ENCODE data around the gene KIF18B.

Gene KIF18B

GRCh38 chr17:44922746-44923470, 24.7 kb downstream of the KIF18B start:
- Histone ChIP-seq H2AFZ (ENCODE audit: low read length) (no peak overlapping the region), H3K79me2 (ENCODE audit: insufficient read depth, low read length) (no peaks in the 10 kb centered on the region), H3K4me1 (ENCODE audit: insufficient read depth, low read length, severe bottlenecking) (peaks cover 14% of the 10 kb centered on the region), H3F3A (ENCODE audit: insufficient read depth, low read length) (no peaks in the 10 kb centered on the region), H3K36me3 (ENCODE audit: insufficient read depth, low read length) (peaks cover 24% of the 10 kb centered on the region), H3K4me2 (ENCODE audit: low read length) (no peak overlapping the region), H3K9me3 (ENCODE audit: low read length) (no peaks in the 10 kb centered on the region), H3K27me3 (ENCODE audit: insufficient read depth, low read length) (no peaks in the 10 kb centered on the region), H3K9me2 (ENCODE audit: low read depth, low read length) (no peaks in the 10 kb centered on the region), H4K20me1 (ENCODE audit: insufficient read depth, low read length) (no peaks in the 10 kb centered on the region), H3K9ac (ENCODE audit: low read length) (no peak overlapping the region), H3K27ac (ENCODE audit: low read depth, low read length, poor library complexity, severe bottlenecking) (no peak overlapping the region), H3K4me3 (ENCODE audit: low read depth, low read length, poor library complexity, severe bottlenecking) (no peak overlapping the region)
- TF ChIP-seq EZH2 (IDR thresholded peaks at IDR 0.05; ENCODE audit: borderline replicate concordance, low read length), result no peak
- TF ChIP-seq, protein P1, sequence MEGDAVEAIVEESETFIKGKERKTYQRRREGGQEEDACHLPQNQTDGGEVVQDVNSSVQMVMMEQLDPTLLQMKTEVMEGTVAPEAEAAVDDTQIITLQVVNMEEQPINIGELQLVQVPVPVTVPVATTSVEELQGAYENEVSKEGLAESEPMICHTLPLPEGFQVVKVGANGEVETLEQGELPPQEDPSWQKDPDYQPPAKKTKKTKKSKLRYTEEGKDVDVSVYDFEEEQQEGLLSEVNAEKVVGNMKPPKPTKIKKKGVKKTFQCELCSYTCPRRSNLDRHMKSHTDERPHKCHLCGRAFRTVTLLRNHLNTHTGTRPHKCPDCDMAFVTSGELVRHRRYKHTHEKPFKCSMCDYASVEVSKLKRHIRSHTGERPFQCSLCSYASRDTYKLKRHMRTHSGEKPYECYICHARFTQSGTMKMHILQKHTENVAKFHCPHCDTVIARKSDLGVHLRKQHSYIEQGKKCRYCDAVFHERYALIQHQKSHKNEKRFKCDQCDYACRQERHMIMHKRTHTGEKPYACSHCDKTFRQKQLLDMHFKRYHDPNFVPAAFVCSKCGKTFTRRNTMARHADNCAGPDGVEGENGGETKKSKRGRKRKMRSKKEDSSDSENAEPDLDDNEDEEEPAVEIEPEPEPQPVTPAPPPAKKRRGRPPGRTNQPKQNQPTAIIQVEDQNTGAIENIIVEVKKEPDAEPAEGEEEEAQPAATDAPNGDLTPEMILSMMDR (IDR thresholded peaks at IDR 0.05; ENCODE audit: low read length), result no peak

DNA sequence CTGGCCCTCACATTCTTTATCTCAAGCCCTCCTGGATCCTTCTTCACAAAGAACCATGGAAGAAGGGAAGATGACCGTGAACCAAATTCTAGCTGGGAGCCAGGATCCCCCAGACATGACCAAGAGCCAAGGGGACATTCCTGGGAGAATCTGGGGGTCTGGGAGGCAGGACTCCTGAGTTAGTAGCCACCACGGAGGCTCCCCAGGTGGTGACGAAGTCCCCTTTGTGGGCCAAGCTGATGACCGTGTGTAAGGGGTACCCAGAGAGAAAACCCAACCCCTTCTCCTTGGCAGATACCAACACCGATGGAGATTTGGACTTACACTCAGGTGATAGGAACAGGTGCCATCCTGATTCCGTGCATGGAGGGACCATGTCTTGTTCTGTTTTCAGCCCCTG, 25.4 kb downstream of the KIF18B start:
- no peaks in the 10 kb centered on the region for H3K27me3 ChIP-seq (ENCODE audit: insufficient read depth, low read length)
- TF ChIP-seq, protein P1 (IDR thresholded peaks at IDR 0.05; ENCODE audit: low read length), result no peak
- TF ChIP-seq EZH2 (IDR thresholded peaks at IDR 0.05; ENCODE audit: borderline replicate concordance, low read length), result no peak
- H3K4me3 ChIP-seq (ENCODE audit: low read depth, low read length, poor library complexity, severe bottlenecking), result no peak overlapping the region
- H3F3A ChIP-seq (ENCODE audit: insufficient read depth, low read length), result no peaks in the 10 kb centered on the region
- H3K9ac ChIP-seq (ENCODE audit: low read length), result no peak overlapping the region
- peaks cover 14% of the 10 kb centered on the region for H3K4me1 ChIP-seq (ENCODE audit: insufficient read depth, low read length, severe bottlenecking)
- no peaks in the 10 kb centered on the region for H3K79me2 ChIP-seq (ENCODE audit: insufficient read depth, low read length)
- peaks cover 16% of the 10 kb centered on the region for H3K36me3 ChIP-seq (ENCODE audit: insufficient read depth, low read length)
- no peaks in the 10 kb centered on the region for H3K9me3 ChIP-seq (ENCODE audit: low read length)
- H2AFZ ChIP-seq (ENCODE audit: low read length), result no peak overlapping the region
- no peak overlapping the region for H3K4me2 ChIP-seq (ENCODE audit: low read length)
- H4K20me1 ChIP-seq (ENCODE audit: insufficient read depth, low read length), result no peaks in the 10 kb centered on the region
- no peak overlapping the region for H3K27ac ChIP-seq (ENCODE audit: low read depth, low read length, poor library complexity, severe bottlenecking)
- H3K9me2 ChIP-seq (ENCODE audit: low read depth, low read length), result no peaks in the 10 kb centered on the region

GRCh38 chr17:44921122-44921882, 26.3 kb downstream of the KIF18B start:
- Histone ChIP-seq H3K9me2 (ENCODE audit: low read depth, low read length) (no peaks in the 10 kb centered on the region), H3K4me3 (ENCODE audit: low read depth, low read length, poor library complexity, severe bottlenecking) (no peak overlapping the region), H3K27me3 (ENCODE audit: insufficient read depth, low read length) (no peaks in the 10 kb centered on the region), H3F3A (ENCODE audit: insufficient read depth, low read length) (no peaks in the 10 kb centered on the region), H2AFZ (ENCODE audit: low read length) (no peak overlapping the region), H3K27ac (ENCODE audit: low read depth, low read length, poor library complexity, severe bottlenecking) (no peak overlapping the region), H3K79me2 (ENCODE audit: insufficient read depth, low read length) (no peaks in the 10 kb centered on the region), H4K20me1 (ENCODE audit: insufficient read depth, low read length) (no peaks in the 10 kb centered on the region), H3K4me1 (ENCODE audit: insufficient read depth, low read length, severe bottlenecking) (peaks cover 14% of the 10 kb centered on the region), H3K9ac (ENCODE audit: low read length) (no peak overlapping the region), H3K4me2 (ENCODE audit: low read length) (no peak overlapping the region), H3K9me3 (ENCODE audit: low read length) (no peaks in the 10 kb centered on the region), H3K36me3 (ENCODE audit: insufficient read depth, low read length) (peaks cover 8% of the 10 kb centered on the region)
- TF ChIP-seq, protein P1 (IDR thresholded peaks at IDR 0.05; ENCODE audit: low read length), result no peak
- TF ChIP-seq EZH2 (IDR thresholded peaks at IDR 0.05; ENCODE audit: borderline replicate concordance, low read length), result no peak
